BLaER1 treated with 17β-estradiol and CSF1 and Interleukin-3, amounts not matched to agents 10 nM and 100 nM (cell line): Measurements from ENCODE around the gene MEFV.
"Not testable (repeated sequence)": the region's sequence is repeated elsewhere in the genome, so short reads cannot be mapped to it uniquely, and the experiment has no call there.

ENCODE experiments used
- H3K27ac ChIP-seq, 11 experiments: shearing (Covaris generic); formaldehyde crosslinking; 2 replicates each; pipeline ENCODE4 v1.8.1; 2022
- H3K27me3 ChIP-seq, 11 experiments: shearing (Covaris generic); formaldehyde crosslinking; 2 replicates each; pipeline ENCODE4 v1.8.1; 2022
- H3K36me3 ChIP-seq, 11 experiments: shearing (Covaris generic); formaldehyde crosslinking; 2 replicates each; pipeline ENCODE4 v1.8.1; 2022
- H3K4me1 ChIP-seq, 10 experiments: shearing (Covaris generic); formaldehyde crosslinking; 2 replicates each; pipeline ENCODE4 v1.8.1; 2022
- H3K4me2 ChIP-seq, 11 experiments: shearing (Covaris generic); formaldehyde crosslinking; 2 replicates each; pipeline ENCODE4 v1.8.1; 2022
- H3K4me3 ChIP-seq, 10 experiments: shearing (Covaris generic); formaldehyde crosslinking; 2 replicates each; pipeline ENCODE4 v1.8.1; 2022
- H3K9ac ChIP-seq, 11 experiments: shearing (Covaris generic); formaldehyde crosslinking; 2 replicates each; pipeline ENCODE4 v1.8.1; 2022
- H3K9me3 ChIP-seq, 11 experiments: shearing (Covaris generic); formaldehyde crosslinking; replicated peaks in 1 of 11; 2 replicates each; pipeline ENCODE4 v1.8.1; 2022
- H4K20me1 ChIP-seq, 11 experiments: shearing (Covaris generic); formaldehyde crosslinking; 2 replicates each; pipeline ENCODE4 v1.8.1; 2022
- Cebpa-rat ChIP-seq, 11 experiments: shearing (Covaris generic); IDR thresholded peaks; 2 replicates each; pipeline ENCODE4 v1.8.1; 2022

The MEFV gene

DNA sequence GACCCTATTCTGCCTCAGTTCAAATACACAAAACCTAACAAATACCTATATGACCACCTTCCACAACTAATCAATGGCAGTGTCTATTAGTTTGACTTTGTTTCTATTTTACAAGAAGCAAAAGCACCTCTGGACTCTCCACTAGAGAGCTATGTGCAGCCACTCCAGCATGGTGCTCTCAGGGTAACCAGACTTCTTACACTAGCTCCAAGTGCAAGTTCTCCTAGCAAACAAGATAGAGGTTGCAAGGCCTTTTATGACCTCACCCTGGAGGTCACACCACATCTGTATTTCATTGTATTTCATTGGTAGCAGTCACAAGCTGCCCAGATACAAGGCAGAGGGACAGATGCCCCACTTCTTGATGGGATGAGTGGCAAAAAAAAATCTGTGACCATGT lies 18.5 kb upstream of the MEFV start:
- no peaks in the 10 kb centered on the region for H4K20me1 ChIP-seq
- no peak for TF ChIP-seq Cebpa-rat (IDR thresholded peaks at IDR 0.05)
- no peak overlapping the region for H3K9ac ChIP-seq
- H3K4me3 ChIP-seq = no peak overlapping the region
- H3K27me3 ChIP-seq = no peaks in the 10 kb centered on the region
- H3K4me2 ChIP-seq = no peak overlapping the region
- H3K36me3 ChIP-seq = peaks cover 0 to 14% (median 0%) of the 10 kb centered on the region in 11 experiments; a peak in 3 of 22 replicates
- no peaks in the 10 kb centered on the region for H3K4me1 ChIP-seq
- H3K27ac ChIP-seq = no peak overlapping the region
- H3K9me3 ChIP-seq = peaks cover 0 to 22% (median 9%) of the 10 kb centered on the region in 11 experiments; a peak in 15 of 22 replicates

DNA sequence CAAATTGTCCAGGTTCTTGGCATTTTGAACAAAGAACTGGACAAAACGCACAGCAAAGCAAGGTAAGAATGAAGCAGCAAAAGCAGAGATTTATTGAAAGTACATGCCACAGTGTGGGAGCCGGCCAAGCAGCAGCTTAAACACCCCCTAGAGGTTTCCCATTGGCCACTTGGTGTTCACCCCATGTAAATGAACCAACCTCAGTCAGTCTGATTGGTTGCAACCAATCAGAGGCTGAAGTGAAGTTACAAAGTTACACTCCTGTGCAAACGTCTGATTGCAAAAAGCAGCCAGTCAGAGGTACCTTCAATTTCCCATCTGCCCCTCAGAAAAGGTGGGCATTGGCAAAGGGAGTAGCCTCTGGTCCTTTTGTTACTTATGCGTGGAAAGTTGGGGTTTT lies 18.1 kb upstream of the MEFV start:
- no peaks in the 10 kb centered on the region for H4K20me1 ChIP-seq
- peaks cover 0 to 19% (median 0%) of the 10 kb centered on the region in 11 experiments; a peak in 4 of 22 replicates for H3K36me3 ChIP-seq
- no peak overlapping the region for H3K9ac ChIP-seq
- no peak overlapping the region for H3K4me2 ChIP-seq
- TF ChIP-seq Cebpa-rat (IDR thresholded peaks at IDR 0.05) = no peak
- H3K9me3 ChIP-seq = peaks cover 0 to 26% (median 10%) of the 10 kb centered on the region in 11 experiments; a peak in 17 of 22 replicates
- no peak overlapping the region for H3K27ac ChIP-seq
- no peak overlapping the region for H3K4me3 ChIP-seq
- no peaks in the 10 kb centered on the region for H3K4me1 ChIP-seq
- no peaks in the 10 kb centered on the region for H3K27me3 ChIP-seq

- H3K4me2 ChIP-seq, H3K4me3 ChIP-seq, H3K4me1 ChIP-seq, H3K27me3 ChIP-seq, H3K9ac ChIP-seq, H3K27ac ChIP-seq, H4K20me1 ChIP-seq: not testable (repeated sequence)
- peaks cover 0 to 50% (median 18%) of the 10 kb centered on the region in 11 experiments; a peak in 13 of 22 replicates for H3K36me3 ChIP-seq
- peaks cover 0 to 59% (median 12%) of the 10 kb centered on the region in 11 experiments; a peak in 18 of 22 replicates for H3K9me3 ChIP-seq
These were observed 14.8 kb upstream of the MEFV start for GRCh38 chr16:3271281-3271680.

GRCh38 chr16:3270718-3271117 lies 14.3 kb upstream of the MEFV start:
- Histone ChIP-seq H3K36me3 (peaks cover 0 to 55% (median 22%) of the 10 kb centered on the region in 11 experiments; a peak in 14 of 22 replicates), H3K4me1 (peaks cover 0 to 14% (median 0%) of the 10 kb centered on the region in 10 experiments; a peak in 5 of 20 replicates), H3K9me3 (peaks cover 0 to 64% (median 17%) of the 10 kb centered on the region in 11 experiments; a peak in 19 of 22 replicates)
- not testable (repeated sequence) for H4K20me1 ChIP-seq, H3K9ac ChIP-seq, H3K27me3 ChIP-seq, H3K4me2 ChIP-seq, H3K4me3 ChIP-seq, H3K27ac ChIP-seq

DNA sequence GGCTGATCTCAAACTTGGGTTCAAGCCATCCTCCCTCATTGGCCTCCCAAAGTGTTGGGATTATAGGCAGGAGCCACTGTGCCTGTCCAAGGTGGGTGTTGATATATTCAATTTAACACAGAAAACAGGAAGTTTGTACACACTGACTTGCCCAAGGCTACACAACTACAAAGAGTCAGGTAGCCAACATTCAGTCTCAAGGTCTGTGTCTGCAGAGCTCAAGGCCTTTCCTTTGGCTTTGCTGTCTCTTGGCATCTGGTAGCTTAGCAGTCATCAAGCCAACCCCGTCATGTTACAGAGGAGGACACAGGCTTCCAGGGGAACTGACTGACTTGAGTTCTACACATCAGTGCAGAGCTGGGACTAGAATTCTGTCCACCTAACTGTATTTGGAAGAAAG lies 11.9 kb upstream of the MEFV start:
- no peak overlapping the region for H3K4me3 ChIP-seq
- no peak overlapping the region for H3K4me2 ChIP-seq
- H4K20me1 ChIP-seq = no peaks in the 10 kb centered on the region
- H3K27me3 ChIP-seq = no peaks in the 10 kb centered on the region
- no peak for TF ChIP-seq Cebpa-rat (IDR thresholded peaks at IDR 0.05)
- no peak overlapping the region for H3K9ac ChIP-seq
- no peak overlapping the region for H3K27ac ChIP-seq
- peaks cover 0 to 46% (median 25%) of the 10 kb centered on the region in 11 experiments; a peak in 14 of 22 replicates for H3K36me3 ChIP-seq
- peaks cover 0 to 67% (median 24%) of the 10 kb centered on the region in 11 experiments; a peak in 19 of 22 replicates for H3K9me3 ChIP-seq
- peaks cover 7 to 24% (median 9%) of the 10 kb centered on the region in 10 experiments; a peak in 18 of 20 replicates for H3K4me1 ChIP-seq

DNA sequence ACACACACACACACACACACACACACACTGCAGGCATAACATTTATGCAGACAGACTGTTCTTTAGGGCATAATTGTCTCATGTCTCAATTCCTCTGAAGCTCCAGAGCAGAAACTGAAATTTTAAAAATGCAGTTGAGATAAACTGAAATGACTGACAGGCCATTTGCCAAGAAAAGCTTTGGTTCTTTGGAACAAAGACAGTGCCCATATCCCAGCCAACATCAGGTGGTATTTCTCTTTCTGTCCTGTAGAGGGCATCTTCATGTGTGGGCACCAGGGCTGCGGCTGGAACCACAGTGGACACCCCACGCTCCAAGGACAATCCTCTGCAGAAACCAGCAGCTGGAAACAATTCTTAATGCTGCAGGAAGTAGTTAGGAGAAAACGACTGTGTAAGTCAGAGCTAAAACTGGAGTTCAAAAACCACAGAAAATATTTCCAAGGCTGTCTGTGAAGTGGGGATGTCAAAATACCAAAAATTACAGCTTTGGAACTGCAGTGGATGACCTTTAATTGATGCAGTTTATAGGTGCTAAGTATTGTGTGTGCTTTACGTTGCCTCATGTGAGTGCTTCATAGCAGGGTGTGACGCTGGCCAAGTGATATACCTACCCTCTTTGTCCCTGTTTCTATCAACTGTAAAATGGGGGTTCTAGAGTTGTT lies 10.6 kb upstream of the MEFV start:
- Histone ChIP-seq H3K9ac (no peak overlapping the region), H3K36me3 (peaks cover 0 to 46% (median 25%) of the 10 kb centered on the region in 11 experiments; a peak in 14 of 22 replicates), H3K9me3 (peaks cover 0 to 62% (median 24%) of the 10 kb centered on the region in 11 experiments; a peak in 19 of 22 replicates), H3K27me3 (no peaks in the 10 kb centered on the region), H3K27ac (no peak overlapping the region), H3K4me2 (no peak overlapping the region; a peak in 1 of 22 replicates), H3K4me3 (no peak overlapping the region), H4K20me1 (no peaks in the 10 kb centered on the region), H3K4me1 (peaks cover 7 to 35% (median 18%) of the 10 kb centered on the region in 10 experiments; a peak in 18 of 20 replicates)
- TF ChIP-seq Cebpa-rat (IDR thresholded peaks at IDR 0.05) = no peak

- Histone ChIP-seq H3K9me3 (peaks cover 0 to 47% (median 14%) of the 10 kb centered on the region in 11 experiments; a peak in 17 of 22 replicates), H3K4me3 (peak overlapping the region; percentile 61 to 84 (median 76)), H3K9ac (peak overlapping the region; percentile 89 to 100 (median 96)), H3K36me3 (peaks cover 0 to 41% (median 25%) of the 10 kb centered on the region in 11 experiments; a peak in 14 of 22 replicates), H3K4me1 (peaks cover 7 to 43% (median 21%) of the 10 kb centered on the region in 10 experiments; a peak in 18 of 20 replicates), H3K27me3 (no peaks in the 10 kb centered on the region), H3K27ac (peak overlapping the region; percentile 90 to 100 (median 98)), H4K20me1 (no peaks in the 10 kb centered on the region), H3K4me2 (peak overlapping the region; percentile 68 to 95 (median 85))
- TF ChIP-seq Cebpa-rat (IDR thresholded peaks at IDR 0.05) = no peak
These were observed 8.0 kb upstream of the MEFV start for GRCh38 chr16:3264137-3265036.

DNA sequence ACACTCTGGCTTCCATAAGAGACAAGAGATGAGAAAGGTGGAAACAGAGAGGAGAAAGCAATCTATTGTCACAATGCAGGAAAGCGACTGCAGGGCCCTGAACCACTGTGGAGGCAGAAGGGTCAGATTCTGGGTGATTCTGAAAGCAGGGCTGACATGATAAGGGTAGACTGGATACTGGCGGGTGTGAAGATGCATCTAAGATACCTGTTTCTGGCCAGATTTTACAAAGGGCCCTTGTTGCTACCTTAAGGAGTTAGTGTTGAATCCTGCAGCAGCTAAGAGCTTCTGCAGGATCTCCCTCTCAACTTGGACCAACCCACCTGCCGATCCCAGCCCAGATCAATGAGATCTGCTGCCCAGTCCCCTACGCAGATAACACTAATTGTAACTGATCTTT lies 6.1 kb upstream of the MEFV start:
- no peaks in the 10 kb centered on the region for H3K27me3 ChIP-seq
- H3K27ac ChIP-seq = peak overlapping the region; percentile 90 to 100 (median 98); a peak in 19 of 22 replicates
- H3K9ac ChIP-seq = peak overlapping the region in 5 of 11 experiments; percentile 89 to 100 (median 96); a peak in 8 of 22 replicates
- H3K9me3 ChIP-seq = peaks cover 0 to 29% (median 9%) of the 10 kb centered on the region in 11 experiments; a peak in 14 of 22 replicates
- peaks cover 7 to 61% (median 28%) of the 10 kb centered on the region in 10 experiments; a peak in 19 of 20 replicates for H3K4me1 ChIP-seq
- TF ChIP-seq Cebpa-rat (IDR thresholded peaks at IDR 0.05) = no peak
- no peaks in the 10 kb centered on the region for H4K20me1 ChIP-seq
- H3K36me3 ChIP-seq = peaks cover 0 to 24% (median 12%) of the 10 kb centered on the region in 11 experiments; a peak in 11 of 22 replicates
- H3K4me3 ChIP-seq = peak overlapping the region in 3 of 10 experiments; percentile 74 to 77 (median 75); a peak in 1 of 20 replicates
- H3K4me2 ChIP-seq = peak overlapping the region; percentile 68 to 95 (median 80); a peak in 20 of 22 replicates
